Activated CD4-positive, alpha-beta T cell treated with anti-CD3 and anti-CD28 coated beads for 1 hour (primary cell): ENCODE measurements around the gene SHANK2.

ENCODE experiments used
- DNase-seq: peaks from one replicate; pipeline ENCODE4 v3.0.0-alpha.2; 2020

SHANK2 gene

GRCh38 chr11:71268706-71269321 is 16.4 kb upstream of the SHANK2 start:
- DNase-seq, result no peak

GRCh38 chr11:71267807-71268421 is 15.5 kb upstream of the SHANK2 start:
- no peak for DNase-seq

GRCh38 chr11:71266114-71266833 is 13.9 kb upstream of the SHANK2 start:
- DNase-seq, result no peak

GRCh38 chr11:71265559-71266092 is 13.2 kb upstream of the SHANK2 start:
- DNase-seq, result no peak

- DNase-seq, result no peak
Measured at GRCh38 chr11:71263386-71263785, 11.0 kb upstream of the SHANK2 start.

- DNase-seq, result no peak
Measured at GRCh38 chr11:71255800-71256479, 3.6 kb upstream of the SHANK2 start.

- DNase-seq, result no peak
Measured at GRCh38 chr11:71255323-71255722, 2.9 kb upstream of the SHANK2 start.

GRCh38 chr11:71253794-71254193 is 1.4 kb upstream of the SHANK2 start:
- no peak for DNase-seq

GRCh38 chr11:71252770-71253730 is 673 bp upstream of the SHANK2 start:
- DNase-seq, result no peak

GRCh38 chr11:71251761-71252268 is 562 bp downstream of the SHANK2 start:
- no peak for DNase-seq

- no peak for DNase-seq
Measured at GRCh38 chr11:71251151-71251721, 1.1 kb downstream of the SHANK2 start.

GRCh38 chr11:71250523-71251150 is 1.7 kb downstream of the SHANK2 start:
- no peak for DNase-seq

GRCh38 chr11:71249301-71249700 is 3.1 kb downstream of the SHANK2 start:
- DNase-seq, result no peak

GRCh38 chr11:71248656-71249055 is 3.7 kb downstream of the SHANK2 start:
- DNase-seq, result no peak

GRCh38 chr11:71248251-71248570 is 4.2 kb downstream of the SHANK2 start:
- DNase-seq, result no peak

- no peak for DNase-seq
Measured at GRCh38 chr11:71247551-71248250, 4.7 kb downstream of the SHANK2 start.

- no peak for DNase-seq
Measured at GRCh38 chr11:71246559-71246958, 5.8 kb downstream of the SHANK2 start.

- no peak for DNase-seq
Measured at GRCh38 chr11:71245601-71246391, 6.6 kb downstream of the SHANK2 start.

- no peak for DNase-seq
Measured at GRCh38 chr11:71244116-71244810, 8.1 kb downstream of the SHANK2 start.
